ENCODE results near the gene TRPM6. TPM values are rescaled to one million over a fixed set of nuclear protein-coding genes. Genes with fewer than 3 reads are reported as not detected.

Gene TRPM6
- total RNA-seq, 1 donor from 2014 or later, result 3.5 TPM

DNA sequence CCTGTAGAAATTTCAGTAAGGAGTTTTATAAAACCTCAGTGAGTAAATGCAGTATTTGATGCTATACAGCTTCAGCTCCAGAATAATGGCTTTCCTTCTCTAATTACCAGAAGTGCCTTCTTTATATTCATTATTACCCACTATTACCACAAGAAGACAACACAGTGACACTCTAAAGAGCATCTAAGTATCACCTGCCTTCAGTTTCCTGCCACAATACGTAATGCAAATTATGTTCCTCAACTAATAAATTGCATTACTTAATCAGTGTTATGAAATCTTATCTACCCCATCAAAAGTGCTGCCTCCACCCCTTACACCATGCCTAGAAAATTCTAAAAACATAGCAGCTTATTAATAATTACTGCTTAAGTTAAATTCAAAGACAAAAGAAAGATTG lies 91.9 kb downstream of the TRPM6 start:
- intact Hi-C loops (cut with DNase I), result loop anchor here (5.0 kb wide), 1 partner anchor 901 kb away; no protein-coding TSS in a partner anchor
- no peak for ATAC-seq
- DNase-seq (ENCODE audit: low spot score), result no peak

- no peak for ATAC-seq
- intact Hi-C loops (cut with DNase I), result loop anchor here (5.0 kb wide), 1 partner anchor 902 kb away; no protein-coding TSS in a partner anchor
Observed at GRCh38 chr9:74795081-74795480, 92.6 kb downstream of the TRPM6 start.

GRCh38 chr9:74784506-74784905 lies 103.2 kb downstream of the TRPM6 start:
- DNase-seq (ENCODE audit: low spot score), result no peak
- intact Hi-C loops (cut with DNase I), result no loop called here
- no peak for ATAC-seq

More at GRCh38 chr9:74795081-74795480, 92.6 kb downstream of the TRPM6 start:
- no peak for DNase-seq (ENCODE audit: low spot score)

DNA sequence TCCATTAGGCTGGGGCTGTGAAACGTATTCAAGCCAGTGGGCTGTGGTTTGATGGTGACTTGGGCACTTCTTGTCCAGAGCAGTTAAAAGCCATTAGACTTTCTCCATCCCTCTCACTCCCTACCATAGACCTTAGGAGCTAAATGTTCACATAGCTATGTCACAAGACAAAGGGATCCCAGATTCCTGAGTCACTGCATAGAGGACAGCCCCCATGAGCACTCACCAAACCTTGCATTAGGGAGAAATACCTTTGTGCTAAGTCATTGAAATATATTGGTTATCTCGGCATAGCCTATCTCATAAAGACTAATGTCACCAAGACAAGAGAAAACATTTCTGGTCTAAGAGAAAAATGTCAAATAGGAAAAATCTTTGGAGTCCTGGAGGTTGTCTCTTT lies 104.3 kb downstream of the TRPM6 start:
- intact Hi-C loops (cut with DNase I), result no loop called here
- no peak for DNase-seq (ENCODE audit: low spot score)
- ATAC-seq, result no peak

GRCh38 chr9:74777136-74777879 lies 110.4 kb downstream of the TRPM6 start:
- intact Hi-C loops (cut with DNase I), result loop anchor here (5.0 kb wide), 1 partner anchor 215 kb away; no protein-coding TSS in a partner anchor
- peak; percentile 55 for ATAC-seq
- DNase-seq (ENCODE audit: low spot score), result peak; percentile 85

- no peak for ATAC-seq
- no peak for DNase-seq (ENCODE audit: low spot score)
- intact Hi-C loops (cut with DNase I), result loop anchor here (5.0 kb wide), 1 partner anchor 217 kb away; no protein-coding TSS in a partner anchor
Observed at GRCh38 chr9:74775396-74775795, 112.3 kb downstream of the TRPM6 start.

DNA sequence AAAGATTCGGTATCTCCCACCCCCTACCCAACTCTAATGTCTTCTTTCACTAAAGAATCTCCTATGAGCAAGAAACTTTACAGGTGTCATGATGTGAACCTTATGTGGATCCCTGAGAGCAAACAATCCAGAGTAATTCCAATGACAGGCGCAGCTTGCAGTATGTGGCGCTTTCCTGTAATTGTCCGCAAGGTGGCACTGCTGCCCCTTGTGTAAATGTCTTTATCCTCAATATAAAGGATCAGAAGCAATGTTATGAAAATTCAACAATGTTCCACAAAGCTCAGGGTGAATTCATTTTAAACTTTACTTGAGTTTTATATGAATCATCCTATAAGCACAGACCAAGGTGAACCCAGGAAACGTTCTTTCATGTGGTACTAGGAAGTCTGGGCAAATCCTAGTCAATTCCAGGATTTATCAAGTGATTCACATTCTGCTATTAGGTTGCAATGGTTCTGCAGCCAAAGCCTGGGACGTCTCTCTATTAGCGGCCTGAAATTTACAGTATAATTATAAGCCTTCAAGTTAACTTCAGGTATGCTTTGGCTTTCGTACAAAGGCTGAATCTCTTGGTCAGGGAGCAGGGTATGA lies 113.7 kb downstream of the TRPM6 start:
- peak; percentile 82 for ATAC-seq
- intact Hi-C loops (cut with DNase I), result no loop called here

GRCh38 chr9:74772121-74772520 lies 115.6 kb downstream of the TRPM6 start:
- intact Hi-C loops (cut with DNase I), result no loop called here
- DNase-seq (ENCODE audit: low spot score) (no peak), ATAC-seq (no peak)

More for the DNA sequence above, 113.7 kb downstream of the TRPM6 start:
- peak; percentile 86 for DNase-seq (ENCODE audit: low spot score)

DNA sequence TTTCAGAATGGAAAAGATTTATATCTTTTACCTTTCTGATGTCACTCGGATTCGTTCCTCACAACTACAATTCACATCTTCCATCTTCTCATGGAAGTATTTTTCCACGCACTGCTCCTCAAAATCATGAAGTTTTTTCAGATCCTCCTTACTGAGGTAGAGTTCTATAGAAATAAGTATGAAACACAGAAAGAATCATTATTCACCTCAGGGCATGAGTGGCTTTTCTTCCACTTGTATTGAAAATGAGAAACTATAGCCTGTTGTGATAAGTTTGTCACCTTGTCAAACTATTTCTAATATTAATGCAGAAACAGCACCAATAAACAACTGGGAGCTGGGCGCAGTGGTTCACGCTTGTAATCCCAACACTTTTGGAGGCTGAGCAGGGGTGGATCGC lies 116.0 kb downstream of the TRPM6 start:
- no peak for ATAC-seq

DNA sequence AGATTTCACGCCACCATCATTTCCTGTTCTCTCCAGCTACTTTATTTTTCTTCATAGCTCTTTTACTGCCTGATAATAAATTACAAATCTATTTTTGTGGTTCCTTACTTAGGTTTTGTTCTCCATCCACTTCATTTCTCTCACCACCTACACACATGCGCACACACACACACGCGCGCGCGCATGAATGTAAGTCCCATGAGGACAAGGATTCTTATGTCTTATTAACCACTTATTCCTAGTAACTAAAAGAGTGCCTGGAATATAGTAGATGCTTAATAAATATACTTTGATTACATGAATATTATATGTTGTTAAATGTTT lies 116.5 kb downstream of the TRPM6 start:
- ATAC-seq (no peak), DNase-seq (ENCODE audit: low spot score) (no peak)
- intact Hi-C loops (cut with DNase I), result no loop called here

More for the DNA sequence above, 116.0 kb downstream of the TRPM6 start:
- DNase-seq (ENCODE audit: low spot score), result no peak
- intact Hi-C loops (cut with DNase I), result no loop called here

GRCh38 chr9:74770508-74771261 lies 117.0 kb downstream of the TRPM6 start:
- ATAC-seq, result no peak
- intact Hi-C loops (cut with DNase I), result no loop called here
- DNase-seq (ENCODE audit: low spot score), result no peak

DNA sequence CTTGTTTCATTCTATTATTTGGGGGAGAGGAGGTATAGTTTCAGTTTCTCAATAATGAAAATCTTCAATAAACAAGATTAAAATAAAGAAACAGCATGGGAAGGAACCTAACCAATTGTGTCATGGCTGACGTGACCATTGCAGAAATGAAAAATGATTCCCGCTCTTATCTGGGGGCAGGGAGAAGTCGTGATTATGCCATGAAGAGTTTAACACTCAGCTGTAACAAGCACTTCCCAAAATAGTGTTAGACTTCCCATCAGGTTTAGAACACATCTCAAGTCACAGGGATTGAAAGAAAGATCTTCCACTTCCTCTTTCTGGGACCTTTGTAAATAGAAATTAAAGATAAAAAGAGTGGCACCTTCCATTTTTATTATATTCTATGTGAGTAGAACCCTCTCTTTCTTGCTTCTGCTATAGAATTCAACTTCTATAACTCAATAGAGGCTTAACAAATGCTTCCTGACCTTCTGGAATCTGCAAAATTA lies 122.2 kb downstream of the TRPM6 start:
- no peak for ATAC-seq
- intact Hi-C loops (cut with DNase I), result no loop called here

DNA sequence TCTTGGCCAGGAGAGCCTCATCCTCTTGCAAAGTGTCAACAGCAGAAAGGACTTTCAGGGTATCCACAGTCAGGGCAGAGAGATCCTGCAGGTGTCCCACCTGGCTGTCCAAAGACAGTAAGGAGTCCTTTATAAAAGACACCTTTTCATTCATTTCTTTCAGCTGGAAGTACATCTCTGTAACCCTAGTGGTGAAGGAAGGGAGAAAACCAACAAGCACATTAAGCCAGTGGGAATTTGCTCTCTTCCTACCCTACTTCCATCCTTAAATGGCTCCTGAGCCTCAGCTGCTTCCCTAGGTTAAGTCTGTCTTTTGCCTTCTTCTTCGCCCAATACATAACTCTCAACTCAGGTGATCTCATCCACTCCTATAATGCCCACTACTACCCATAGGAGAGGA lies 124.8 kb downstream of the TRPM6 start:
- ATAC-seq, result no peak
- intact Hi-C loops (cut with DNase I), result no loop called here
- DNase-seq (ENCODE audit: low spot score), result no peak

More for the DNA sequence above, 122.2 kb downstream of the TRPM6 start:
- no peak for DNase-seq (ENCODE audit: low spot score)

DNA sequence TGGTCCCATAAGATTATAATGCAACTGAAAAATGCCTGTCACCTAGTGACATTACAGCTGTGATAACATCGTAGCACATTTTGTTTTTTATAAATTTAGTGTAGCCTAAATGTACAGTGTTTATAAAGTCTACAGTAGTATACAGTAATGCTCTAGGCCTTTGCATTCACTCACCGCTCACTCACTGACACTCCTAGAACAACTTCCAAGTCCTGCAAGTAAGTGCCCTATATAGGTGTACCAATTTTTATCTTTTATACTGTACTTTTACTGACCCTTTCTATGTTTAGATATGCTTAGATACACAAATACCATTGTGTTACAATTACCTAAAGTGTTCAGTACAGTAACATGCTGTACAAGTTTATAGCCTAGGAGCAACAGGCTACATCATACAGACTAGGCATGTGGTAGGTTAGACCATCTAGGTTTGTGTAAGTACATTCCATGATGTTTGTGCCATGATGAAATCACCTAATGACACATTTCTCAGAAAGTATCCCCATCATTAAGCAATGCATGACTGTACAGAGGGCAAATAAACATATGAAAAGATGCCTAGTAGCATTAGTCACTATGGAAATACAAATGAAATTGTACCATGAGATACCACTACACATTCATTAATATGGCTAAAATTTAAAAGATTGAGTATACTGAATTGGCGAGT lies 127.6 kb downstream of the TRPM6 start:
- no peak for ATAC-seq
- intact Hi-C loops (cut with DNase I), result no loop called here
- DNase-seq (ENCODE audit: low spot score), result no peak

- intact Hi-C loops (cut with DNase I), result no loop called here
- ATAC-seq (no peak), DNase-seq (ENCODE audit: low spot score) (no peak)
Observed at GRCh38 chr9:74755999-74756398, 131.7 kb downstream of the TRPM6 start.

DNA sequence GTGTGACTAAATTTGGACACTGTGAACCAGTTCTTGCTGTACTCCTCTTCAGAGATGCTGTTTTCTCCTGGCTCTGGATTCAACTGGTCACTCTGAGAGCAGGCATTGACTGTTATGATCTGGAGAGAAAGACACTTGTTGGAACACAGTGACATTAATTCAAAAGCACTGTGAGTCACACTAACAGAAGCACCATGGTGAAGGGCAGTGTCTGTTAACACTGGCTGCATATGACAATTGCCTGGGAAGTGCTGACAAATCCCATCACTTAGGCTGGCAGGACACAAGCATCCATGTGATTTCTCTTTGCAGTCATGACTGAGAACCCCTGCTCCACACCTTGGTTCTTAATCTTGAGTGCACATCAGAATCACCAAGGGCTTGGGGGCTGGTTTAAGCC lies 132.4 kb downstream of the TRPM6 start:
- ATAC-seq (no peak), DNase-seq (ENCODE audit: low spot score) (no peak)
- intact Hi-C loops (cut with DNase I), result no loop called here

GRCh38 chr9:74753650-74754049 lies 134.1 kb downstream of the TRPM6 start:
- no peak for DNase-seq (ENCODE audit: low spot score)
- no peak for ATAC-seq
- intact Hi-C loops (cut with DNase I), result no loop called here

DNA sequence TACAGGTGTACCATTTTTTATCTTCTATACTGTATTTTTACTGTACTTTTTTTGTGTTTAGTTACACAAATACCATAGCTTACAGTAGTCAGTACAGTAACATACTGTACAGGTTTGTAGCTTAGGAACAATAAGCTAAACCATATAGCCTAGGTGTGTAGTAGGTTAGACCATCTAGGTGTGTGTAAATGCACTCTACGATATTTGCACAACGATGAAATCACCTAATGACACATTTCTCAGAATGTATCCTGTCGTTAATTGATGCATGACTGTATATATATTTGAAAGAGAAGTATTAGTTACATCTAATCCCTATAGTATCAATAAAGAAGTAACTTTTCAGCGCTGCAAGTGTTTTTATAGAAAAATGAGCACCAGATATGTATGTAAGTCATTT lies 138.8 kb downstream of the TRPM6 start:
- DNase-seq (ENCODE audit: low spot score) (no peak), ATAC-seq (no peak)
- intact Hi-C loops (cut with DNase I), result no loop called here

Measured in sciatic nerve (tissue), 2 donors.